A549 treated with GW870086 at 1 μM for 4 hours (cell line): ENCODE results near the gene RBM23. TPM values are rescaled to one million over a fixed set of nuclear protein-coding genes. Genes with fewer than 3 reads are reported as not detected.

ENCODE experiments used
- total RNA-seq: library from RNA; stranded (reverse); fragments of 200-300 nt; extraction: Qiagen RNA extraction; gene quantifications from 5 replicates; pipeline ENCODE4 v1.2.3, GENCODE V29; 2022; ENCODE audit warnings: low read depth

Gene RBM23
- 53.5 to 62.2 TPM (median 57.6 TPM) in 5 replicates for total RNA-seq

GRCh38 chr14:22918804-22919600 is at the start of gene RBM23:
TSS of gene RBM23 (minus strand) at chr14:22919149.

GRCh38 chr14:22929104-22929960 is 10.4 kb upstream of the RBM23 start, which contains the start of gene PRMT5:
TSS of gene PRMT5 (minus strand) at chr14:22929376. CDS start at chr14:22929361, 15 bp downstream.

GRCh38 chr14:22883173-22883976 is 35.6 kb downstream of the RBM23 start, which contains the start of gene REM2:
TSS of gene REM2 (plus strand) at chr14:22883222. CDS start at chr14:22883288, 66 bp downstream.

GRCh38 chr14:22871224-22872032 is 47.5 kb downstream of the RBM23 start, which contains the start of gene LRP10:
TSS of gene LRP10 (plus strand) at chr14:22871740. CDS start at chr14:22872304, 564 bp downstream.

Other genes with a start within 250 kb of the RBM23 start
- gene OXA1L, start 152.5 kb downstream of the RBM23 start, total RNA-seq: 143 to 168 TPM (median 161 TPM) in 5 replicates
- gene SLC7A7, start 103.7 kb downstream of the RBM23 start, total RNA-seq: 18.5 to 20.1 TPM (median 18.8 TPM) in 5 replicates
- gene MRPL52, start 89.3 kb downstream of the RBM23 start, total RNA-seq: 141 to 243 TPM (median 196 TPM) in 5 replicates
- gene MMP14, start 82.6 kb downstream of the RBM23 start, total RNA-seq: 0.45 to 0.86 TPM (median 0.57 TPM) in 5 replicates
- 64.7 to 80.7 TPM (median 78.3 TPM) in 5 replicates for gene LRP10, start 47.4 kb downstream of the RBM23 start, total RNA-seq
- gene REM2, start 35.9 kb downstream of the RBM23 start, total RNA-seq: 0.28 to 0.62 TPM (median 0.40 TPM) in 5 replicates
- gene PRMT5, start 10.2 kb upstream of the RBM23 start, total RNA-seq: 102 to 112 TPM (median 109 TPM) in 5 replicates
- 35.8 to 39.0 TPM (median 37.2 TPM) in 5 replicates for gene HAUS4, start 37.9 kb upstream of the RBM23 start, total RNA-seq
- gene AJUBA, start 63.4 kb upstream of the RBM23 start, total RNA-seq: 29.2 to 36.9 TPM (median 32.6 TPM) in 5 replicates
- gene C14orf93, start 91.0 kb upstream of the RBM23 start, total RNA-seq: 2.3 to 3.7 TPM (median 3.5 TPM) in 5 replicates
- 298 to 333 TPM (median 316 TPM) in 5 replicates for gene PSMB5, start 115.8 kb upstream of the RBM23 start, total RNA-seq
- gene PSMB11, start 123.1 kb upstream of the RBM23 start, total RNA-seq: not detected in 5 replicates
- gene CDH24, start 138.4 kb upstream of the RBM23 start, total RNA-seq: 3.0 to 4.5 TPM (median 4.3 TPM) in 5 replicates
- gene ACIN1, start 176.0 kb upstream of the RBM23 start, total RNA-seq: 90.7 to 99.8 TPM (median 94.7 TPM) in 5 replicates
- 82.2 to 117 TPM (median 99.3 TPM) in 5 replicates for gene C14orf119, start 176.4 kb upstream of the RBM23 start, total RNA-seq
- not detected in 5 replicates for gene CIROP, start 185.8 kb upstream of the RBM23 start, total RNA-seq
- gene CEBPE, start 200.1 kb upstream of the RBM23 start, total RNA-seq: not detected in 5 replicates